Astrocyte (in vitro differentiated cells and primary cell): ENCODE measurements around the gene RASGRP2.
"Not testable (repeated sequence)": the region's sequence is repeated elsewhere in the genome, so short reads cannot be mapped to it uniquely, and the experiment has no call there.

Experiments
- CTCF ChIP-seq: IDR thresholded peaks from 2 replicates; pipeline ENCODE4 v1.5.1; 2011; ENCODE audit warnings: low read depth, mild to moderate bottlenecking, inconsistent platforms, low read length, moderate library complexity; ENCODE audit not compliant: insufficient read depth
- EZH2 ChIP-seq: IDR thresholded peaks from 2 replicates; pipeline ENCODE4 v1.6.1; 2012; ENCODE audit warnings: mild to moderate bottlenecking, low read length, inconsistent platforms; ENCODE audit not compliant: insufficient read depth

- not testable (repeated sequence) for TF ChIP-seq CTCF, EZH2
Observed at GRCh38 chr11:64701956-64702355, 42.0 kb downstream of the RASGRP2 start.
